OCI-LY3 (cell line): ENCODE data around the gene COA6.

Experiments
- H2AFZ ChIP-seq: fragments of 200-600, 300-600 bp; shearing (Covaris generic); 2 replicates; pipeline ENCODE4 v1.6.0; 2014; ENCODE audit warnings: antibody characterized with exemption, low read depth, low read length
- H3K27ac ChIP-seq: fragments of 200-600, 300-600 bp; sonication (generic); 2 replicates; pipeline ENCODE4 v1.5.1; 2014; ENCODE audit warnings: mild to moderate bottlenecking, low read length, moderate library complexity, mixed read lengths
- H3K27me3 ChIP-seq: fragments of 200-600, 300-600 bp; sonication (generic); 2 replicates; pipeline ENCODE4 v1.6.1; 2014; ENCODE audit warnings: low read depth, low read length, mixed read lengths
- H3K36me3 ChIP-seq: fragments of 200-600, 300-600 bp; sonication (generic); replicated peaks from 2 replicates; pipeline ENCODE3; 2014; ENCODE audit warnings: low read depth, low read length, mixed read lengths
- H3K4me1 ChIP-seq: fragments of 300-600, 200-600 bp; sonication (generic); 2 replicates; pipeline ENCODE4 v1.6.1; 2014; ENCODE audit warnings: low read length, mixed read lengths
- H3K4me2 ChIP-seq: fragments of 200-600, 300-600 bp; sonication (generic); 2 replicates; pipeline ENCODE4 v1.6.1; 2014; ENCODE audit warnings: low read length, mixed read lengths
- H3K4me3 ChIP-seq: fragments of 300-600, 200-600 bp; sonication (generic); 2 replicates; pipeline ENCODE4 v1.5.1; 2014; ENCODE audit warnings: antibody characterized with exemption, mild to moderate bottlenecking, low read length, moderate library complexity
- H3K79me2 ChIP-seq: fragments of 300-600, 200-600 bp; shearing (Covaris generic); 2 replicates; pipeline ENCODE4 v1.6.1; 2014; ENCODE audit warnings: mild to moderate bottlenecking, low read length, mixed read lengths
- H3K9ac ChIP-seq: fragments of 300-600, 200-600 bp; shearing (Covaris generic); 2 replicates; pipeline ENCODE4 v1.6.0; 2014; ENCODE audit warnings: mild to moderate bottlenecking, low read length, moderate library complexity
- H3K9me3 ChIP-seq: fragments of 200-600, 300-600 bp; shearing (Covaris generic); 2 replicates; pipeline ENCODE4 v1.6.1; 2014; ENCODE audit warnings: low read length, mixed read lengths; ENCODE audit not compliant: insufficient read depth
- H4K20me1 ChIP-seq: fragments of 200-600, 300-600 bp; sonication (generic); 2 replicates; pipeline ENCODE4 v1.6.1; 2016; ENCODE audit warnings: low read length, mixed read lengths; ENCODE audit not compliant: insufficient read depth
- EZH2phosphoT487 ChIP-seq: fragments of 200-600 bp; shearing (Covaris generic); IDR thresholded peaks from 2 replicates; pipeline ENCODE4 v1.6.1; 2018; ENCODE audit warnings: antibody characterized with exemption, mixed run types, low read depth
- TF ChIP-seq, protein P1 (sequence below): fragments of 200-600, 300-600 bp; sonication (generic); IDR thresholded peaks from 2 replicates; pipeline ENCODE4 v1.5.1; 2014; ENCODE audit warnings: antibody characterized with exemption, low read length, low read depth

COA6 gene

DNA sequence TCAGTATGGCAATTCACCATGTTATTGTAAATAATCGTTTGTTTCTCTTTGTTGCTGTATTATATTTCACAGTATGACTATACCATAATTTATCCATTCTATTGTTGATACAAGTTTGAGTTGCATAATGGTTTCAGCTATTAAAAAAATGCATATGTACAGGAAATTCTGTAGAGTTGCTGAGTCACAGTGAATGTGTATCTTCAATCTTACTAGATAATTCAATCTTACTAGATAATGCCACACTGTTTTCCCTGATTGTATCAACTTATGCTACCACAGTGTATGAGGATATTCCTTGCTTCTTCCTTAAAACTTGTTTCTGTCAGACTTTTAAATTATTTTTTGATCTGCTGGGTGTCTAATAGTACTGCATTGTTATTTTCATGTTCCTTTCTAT lies 3.5 kb upstream of the COA6 start:
- Histone ChIP-seq H3K36me3 (no peaks in the 10 kb centered on the region), H3K4me1 (peaks cover 10% of the 10 kb centered on the region), H3K27ac (no peak overlapping the region), H3K9me3 (no peaks in the 10 kb centered on the region), H2AFZ (no peak overlapping the region), H3K4me2 (no peak overlapping the region), H4K20me1 (no peaks in the 10 kb centered on the region), H3K27me3 (no peaks in the 10 kb centered on the region), H3K79me2 (peaks cover 22% of the 10 kb centered on the region), H3K9ac (no peak overlapping the region), H3K4me3 (no peak overlapping the region)
- TF ChIP-seq, protein P1, sequence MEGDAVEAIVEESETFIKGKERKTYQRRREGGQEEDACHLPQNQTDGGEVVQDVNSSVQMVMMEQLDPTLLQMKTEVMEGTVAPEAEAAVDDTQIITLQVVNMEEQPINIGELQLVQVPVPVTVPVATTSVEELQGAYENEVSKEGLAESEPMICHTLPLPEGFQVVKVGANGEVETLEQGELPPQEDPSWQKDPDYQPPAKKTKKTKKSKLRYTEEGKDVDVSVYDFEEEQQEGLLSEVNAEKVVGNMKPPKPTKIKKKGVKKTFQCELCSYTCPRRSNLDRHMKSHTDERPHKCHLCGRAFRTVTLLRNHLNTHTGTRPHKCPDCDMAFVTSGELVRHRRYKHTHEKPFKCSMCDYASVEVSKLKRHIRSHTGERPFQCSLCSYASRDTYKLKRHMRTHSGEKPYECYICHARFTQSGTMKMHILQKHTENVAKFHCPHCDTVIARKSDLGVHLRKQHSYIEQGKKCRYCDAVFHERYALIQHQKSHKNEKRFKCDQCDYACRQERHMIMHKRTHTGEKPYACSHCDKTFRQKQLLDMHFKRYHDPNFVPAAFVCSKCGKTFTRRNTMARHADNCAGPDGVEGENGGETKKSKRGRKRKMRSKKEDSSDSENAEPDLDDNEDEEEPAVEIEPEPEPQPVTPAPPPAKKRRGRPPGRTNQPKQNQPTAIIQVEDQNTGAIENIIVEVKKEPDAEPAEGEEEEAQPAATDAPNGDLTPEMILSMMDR = no peak
- TF ChIP-seq EZH2phosphoT487 = no peak

DNA sequence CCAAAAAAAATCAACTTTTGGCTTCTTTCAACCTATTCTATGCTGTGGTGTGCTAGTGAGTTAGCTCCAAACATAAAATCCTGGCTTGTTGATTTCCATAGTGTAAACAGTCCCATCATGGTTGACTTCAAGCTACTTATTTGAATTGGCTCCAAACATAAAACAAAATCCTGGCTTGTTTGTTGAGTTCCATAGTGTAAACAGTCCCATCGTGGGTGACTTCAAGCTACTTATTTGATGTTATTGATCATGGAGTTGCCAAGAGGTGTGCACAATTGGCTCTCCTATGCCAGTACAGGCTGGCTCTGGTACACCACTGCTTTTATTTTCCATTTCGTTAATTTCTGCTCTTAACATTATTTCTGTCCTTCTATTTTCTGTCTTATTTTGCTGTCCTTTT lies 1.8 kb upstream of the COA6 start:
- no peak for TF ChIP-seq EZH2phosphoT487
- TF ChIP-seq, protein P1 = no peak
- Histone ChIP-seq H3K4me3 (no peak overlapping the region), H2AFZ (no peak overlapping the region), H3K27me3 (no peaks in the 10 kb centered on the region), H3K36me3 (peaks cover 8% of the 10 kb centered on the region), H3K27ac (no peak overlapping the region), H3K9ac (no peak overlapping the region), H3K4me1 (peaks cover 11% of the 10 kb centered on the region), H3K4me2 (no peak overlapping the region), H3K79me2 (peaks cover 32% of the 10 kb centered on the region), H4K20me1 (no peaks in the 10 kb centered on the region), H3K9me3 (no peaks in the 10 kb centered on the region)

GRCh38 chr1:234372011-234372757 lies 1.1 kb upstream of the COA6 start:
- H3K27me3 ChIP-seq = no peaks in the 10 kb centered on the region
- H4K20me1 ChIP-seq = no peaks in the 10 kb centered on the region
- TF ChIP-seq, protein P1 = no peak
- TF ChIP-seq EZH2phosphoT487 = no peak
- H3K9me3 ChIP-seq = no peaks in the 10 kb centered on the region
- peak overlapping the region; percentile 86 for H3K4me3 ChIP-seq
- peak overlapping the region; percentile 91 for H3K9ac ChIP-seq
- peaks cover 11% of the 10 kb centered on the region for H3K4me1 ChIP-seq
- H3K4me2 ChIP-seq = peak overlapping the region; percentile 82
- peaks cover 34% of the 10 kb centered on the region for H3K79me2 ChIP-seq
- H2AFZ ChIP-seq = no peak overlapping the region
- H3K36me3 ChIP-seq = peaks cover 11% of the 10 kb centered on the region
- H3K27ac ChIP-seq = no peak overlapping the region

- H3K27ac ChIP-seq = peak overlapping the region; percentile 88
- no peaks in the 10 kb centered on the region for H3K27me3 ChIP-seq
- H3K4me1 ChIP-seq = peaks cover 11% of the 10 kb centered on the region
- peak overlapping the region; percentile 84 for H2AFZ ChIP-seq
- peak overlapping the region; percentile 86 for H3K4me3 ChIP-seq
- no peaks in the 10 kb centered on the region for H4K20me1 ChIP-seq
- H3K9me3 ChIP-seq = no peaks in the 10 kb centered on the region
- TF ChIP-seq, protein P1 = no peak
- TF ChIP-seq EZH2phosphoT487 = no peak
- peaks cover 23% of the 10 kb centered on the region for H3K36me3 ChIP-seq
- peak overlapping the region; percentile 82 for H3K4me2 ChIP-seq
- H3K9ac ChIP-seq = peak overlapping the region; percentile 91
- H3K79me2 ChIP-seq = peaks cover 39% of the 10 kb centered on the region
Observed at GRCh38 chr1:234373959-234374254, 651 bp downstream of the COA6 start.
